Transverse colon (tissue), 4 donors: Measurements from ENCODE around the gene PSMG1. TPM values are rescaled to one million over a fixed set of nuclear protein-coding genes. Genes with fewer than 3 reads are reported as not detected.

Experiments
- DNase-seq: peaks from one replicate; pipeline ENCODE4 v3.0.0-alpha.2; 2019
- H3K27ac ChIP-seq, 4 donors: fragments of 200-600 bp; sonication (generic); 2 replicates each; pipeline ENCODE4 v1.5.1; 2016 to 2018; ENCODE audit warnings: inconsistent platforms in 4 of 4
- H3K27me3 ChIP-seq: fragments of 200-600 bp; sonication (generic); 2 replicates; pipeline ENCODE4 v1.5.1; 2017; ENCODE audit warnings: inconsistent platforms
- H3K36me3 ChIP-seq, 4 donors: fragments of 200-600 bp; sonication (generic); 2 replicates each; pipeline ENCODE4 v1.5.1; 2017 to 2019; ENCODE audit warnings: inconsistent platforms in 4 of 4
- H3K4me1 ChIP-seq, 4 donors: fragments of 200-600 bp; sonication (generic); 2 replicates each; pipeline ENCODE4 v1.5.1; 2017 to 2020; ENCODE audit warnings: inconsistent platforms in 4 of 4
- H3K4me3 ChIP-seq, 4 donors: fragments of 200-600 bp; sonication (generic); 1 replicate in 1 of 4; 2 replicates in 3 of 4; pipeline versions ENCODE4 v1.5.1 to v1.6.1; 2017 to 2019; ENCODE audit warnings: inconsistent platforms in 4 of 4
- H3K9me3 ChIP-seq, 2 donors: fragments of 200-600 bp; sonication (generic); 2 replicates each; pipeline ENCODE4 v1.5.1; 2017 to 2019; ENCODE audit warnings: inconsistent platforms in 2 of 2
- EP300 ChIP-seq: sonication (generic); formaldehyde crosslinking; IDR thresholded peaks from one replicate; pipeline ENCODE4 v1.6.1; 2017; ENCODE audit warnings: antibody characterized with exemption, low read depth
- POLR2A ChIP-seq: fragments of 450-650 bp; IDR thresholded peaks from one replicate; pipeline ENCODE4 v1.6.1; 2016; ENCODE audit warnings: antibody characterized with exemption, mild to moderate bottlenecking, moderate library complexity
- POLR2AphosphoS5 ChIP-seq, 3 donors: sonication (generic); formaldehyde crosslinking; IDR thresholded peaks; one replicate each; pipeline ENCODE4 v1.6.1; 2016; ENCODE audit warnings: antibody characterized with exemption in 3 of 3
- WGBS, 2 donors: methylation state at CpG; one replicate each; pipeline ENCODE4 v1.1.5; 2018; ENCODE audit warnings: low coverage in 1 of 2; 5-methylcytosine and 5-hydroxymethylcytosine counted together
- in situ Hi-C, 4 donors: fragments of 200-750 bp; cut with MboI; loops; one replicate each; pipeline versions ENCODE4 v1.15.0 to v1.15.1; 2017; ENCODE audit warnings: low sequenced_read_pairs in 3 of 4, low pct_ligation_motif_present in 1 of 4, low pct_unique_long_range_greater_than_20kb in 1 of 4
- intact Hi-C: fragments of 100-400 bp; cut with DNase I; formaldehyde crosslinking; loops from one replicate; pipeline ENCODE4 v1.15.1; 2023; ENCODE audit warnings: low total_unique reads
- total RNA-seq, 4 donors: library from RNA; depleted of rRNA; stranded (reverse); fragments of >200 nt; gene quantifications; one replicate each; pipeline ENCODE4 v1.1.0, GENCODE V29; 2016
- TF ChIP-seq, protein P1 (sequence below), 5 experiments: fragments of 200-600 bp in 3 of 5; fragments of 450-650 bp in 2 of 5; sonication (generic) in 3 of 5; IDR thresholded peaks; 1 replicate in 2 of 5; 2 replicates in 3 of 5; pipeline ENCODE4 v1.5.1; 2016 to 2017; ENCODE audit warnings: antibody characterized with exemption in 5 of 5, inconsistent platforms in 3 of 5, mild to moderate bottlenecking in 2 of 5, moderate library complexity in 1 of 5

The PSMG1 gene
- total RNA-seq, 4 donors from 2014 or later: 7.4 to 28.1 (median 20.2) TPM

- intact Hi-C loops (no loop called here), in situ Hi-C loops (no loop called here)
- Histone ChIP-seq H3K4me1 (no peaks in the 10 kb centered on the region), H3K9me3 (no peaks in the 10 kb centered on the region), H3K36me3 (no peaks in the 10 kb centered on the region), H3K27me3 (no peaks in the 10 kb centered on the region), H3K4me3 (no peak overlapping the region), H3K27ac (no peak overlapping the region)
- TF ChIP-seq POLR2A (no peak), EP300 (no peak), POLR2AphosphoS5 (IDR thresholded peaks at IDR 0.05) (no peak)
- TF ChIP-seq, protein P1, sequence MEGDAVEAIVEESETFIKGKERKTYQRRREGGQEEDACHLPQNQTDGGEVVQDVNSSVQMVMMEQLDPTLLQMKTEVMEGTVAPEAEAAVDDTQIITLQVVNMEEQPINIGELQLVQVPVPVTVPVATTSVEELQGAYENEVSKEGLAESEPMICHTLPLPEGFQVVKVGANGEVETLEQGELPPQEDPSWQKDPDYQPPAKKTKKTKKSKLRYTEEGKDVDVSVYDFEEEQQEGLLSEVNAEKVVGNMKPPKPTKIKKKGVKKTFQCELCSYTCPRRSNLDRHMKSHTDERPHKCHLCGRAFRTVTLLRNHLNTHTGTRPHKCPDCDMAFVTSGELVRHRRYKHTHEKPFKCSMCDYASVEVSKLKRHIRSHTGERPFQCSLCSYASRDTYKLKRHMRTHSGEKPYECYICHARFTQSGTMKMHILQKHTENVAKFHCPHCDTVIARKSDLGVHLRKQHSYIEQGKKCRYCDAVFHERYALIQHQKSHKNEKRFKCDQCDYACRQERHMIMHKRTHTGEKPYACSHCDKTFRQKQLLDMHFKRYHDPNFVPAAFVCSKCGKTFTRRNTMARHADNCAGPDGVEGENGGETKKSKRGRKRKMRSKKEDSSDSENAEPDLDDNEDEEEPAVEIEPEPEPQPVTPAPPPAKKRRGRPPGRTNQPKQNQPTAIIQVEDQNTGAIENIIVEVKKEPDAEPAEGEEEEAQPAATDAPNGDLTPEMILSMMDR (IDR thresholded peaks at IDR 0.05): no peak
- 81 to 91% methylated on average over 2 of the region's 2 CpGs for WGBS, 2 donors
- DNase-seq: no peak
Observed at GRCh38 chr21:39152271-39152670, 31.0 kb downstream of the PSMG1 start.

DNA sequence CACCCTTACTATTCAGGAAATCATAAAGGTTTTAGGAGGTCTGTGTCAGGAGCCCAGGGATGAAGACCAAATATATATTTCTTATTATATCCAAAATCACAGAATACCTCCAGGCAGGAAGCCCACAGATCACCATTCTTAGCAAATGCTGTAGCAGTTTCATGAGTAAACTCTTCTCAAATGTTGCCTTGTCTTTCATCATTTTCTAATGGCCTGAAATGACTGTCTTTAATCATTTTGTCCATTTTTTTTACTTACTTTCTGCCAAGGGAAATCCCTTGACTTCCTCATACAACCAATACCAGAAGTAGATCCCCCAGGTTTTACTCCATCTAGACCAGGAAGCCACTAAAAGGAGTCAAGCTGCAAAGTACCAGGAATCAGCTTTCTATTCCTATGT is 32.4 kb downstream of the PSMG1 start:
- intact Hi-C loops (no loop called here), in situ Hi-C loops (no loop called here)
- H3K4me3 ChIP-seq: no peak overlapping the region
- DNase-seq: no peak
- TF ChIP-seq, protein P1 (IDR thresholded peaks at IDR 0.05): no peak
- TF ChIP-seq EP300 (no peak), POLR2A (no peak), POLR2AphosphoS5 (IDR thresholded peaks at IDR 0.05) (no peak)
- H3K36me3 ChIP-seq: no peaks in the 10 kb centered on the region
- H3K27me3 ChIP-seq: no peaks in the 10 kb centered on the region
- no peaks in the 10 kb centered on the region for H3K4me1 ChIP-seq
- no peaks in the 10 kb centered on the region for H3K9me3 ChIP-seq
- H3K27ac ChIP-seq: no peak overlapping the region

DNA sequence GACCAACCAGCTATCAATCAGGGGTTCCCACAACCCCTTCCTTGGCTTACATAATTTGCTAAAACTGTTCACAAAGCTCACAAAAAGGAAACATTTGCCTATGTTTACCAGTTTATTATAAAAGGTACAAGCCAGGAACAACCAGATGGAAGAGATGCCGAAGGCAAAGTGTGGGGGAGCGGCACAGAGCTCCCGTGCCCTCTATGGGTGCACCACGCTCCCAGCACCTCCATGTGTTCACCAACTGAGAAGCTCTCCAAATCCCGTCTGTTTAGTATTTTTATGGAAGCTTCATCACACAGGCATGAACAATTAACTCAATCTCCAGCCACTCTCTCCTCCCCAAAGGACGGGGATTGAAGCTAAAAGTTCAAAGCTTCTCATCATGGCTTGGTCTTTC is 32.9 kb downstream of the PSMG1 start:
- in situ Hi-C loops: no loop called here
- no peak overlapping the region for H3K4me3 ChIP-seq
- DNase-seq: no peak

DNA sequence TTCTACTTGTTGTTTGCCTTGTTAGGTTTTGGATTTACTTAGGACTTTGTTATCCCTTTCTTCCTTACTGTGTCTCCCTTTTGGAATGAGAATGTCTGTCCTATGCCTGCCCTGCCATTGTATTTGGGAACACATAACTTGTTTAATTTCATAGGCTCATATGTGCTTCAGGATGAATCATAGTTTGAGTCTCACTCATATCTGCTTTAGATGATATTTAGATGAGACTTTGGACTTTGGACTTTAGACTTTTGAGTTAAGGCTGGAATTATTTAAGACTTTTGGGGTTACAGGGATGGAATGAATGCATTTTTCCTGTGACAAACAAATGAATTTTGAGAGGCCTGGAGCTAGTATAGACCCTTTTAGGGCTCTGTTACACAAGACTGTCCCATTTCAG is 33.4 kb downstream of the PSMG1 start:
- in situ Hi-C loops (loop anchor here in 3 of 4 donors (10.0 to 25.0 kb wide), 3 partner anchors 415 to 645 kb away; no protein-coding TSS in a partner anchor), intact Hi-C loops (no loop called here)
- TF ChIP-seq, protein P1 (IDR thresholded peaks at IDR 0.05): no peak
- no peak for TF ChIP-seq POLR2A
- no peak for DNase-seq
- H3K4me1 ChIP-seq: no peaks in the 10 kb centered on the region
- no peak overlapping the region for H3K27ac ChIP-seq
- no peak overlapping the region for H3K4me3 ChIP-seq
- H3K9me3 ChIP-seq: no peaks in the 10 kb centered on the region
- no peaks in the 10 kb centered on the region for H3K36me3 ChIP-seq
- H3K27me3 ChIP-seq: no peaks in the 10 kb centered on the region

More for the DNA sequence above, 32.9 kb downstream of the PSMG1 start:
- Histone ChIP-seq H3K4me1 (no peaks in the 10 kb centered on the region), H3K27me3 (no peaks in the 10 kb centered on the region), H3K36me3 (no peaks in the 10 kb centered on the region), H3K27ac (no peak overlapping the region), H3K9me3 (no peaks in the 10 kb centered on the region)
- no peak for TF ChIP-seq EP300
- no peak for TF ChIP-seq POLR2A
- TF ChIP-seq, protein P1 (IDR thresholded peaks at IDR 0.05): no peak
- TF ChIP-seq POLR2AphosphoS5 (IDR thresholded peaks at IDR 0.05): no peak
- WGBS, 2 donors: 90% methylated on average over 6 of the region's 6 CpGs; no CpG with 5 or more reads in 1 of the 2 donors
- intact Hi-C loops: no loop called here
